CD4-positive, alpha-beta T cell (primary cell): ENCODE measurements around the gene NMB. TPM values are rescaled to one million over a fixed set of nuclear protein-coding genes. Genes with fewer than 3 reads are reported as not detected.

ENCODE experiments used
- ATAC-seq: fragments of 200-7000 bp; cut with Tn5 transposase; one replicate; pipeline ENCODE4 v1.10.0; 2022; ENCODE audit warnings: mild to moderate bottlenecking; ENCODE audit not compliant: poor library complexity
- CTCF ChIA-PET: fragments of 350-600 bp; sonication (Branson Sonifier 250); formaldehyde crosslinking; loops from one replicate; lab custom pipeline; 2021; ENCODE audit warnings: antibody characterized with exemption, inconsistent platforms; lab: Charles Lee
- POLR2A ChIA-PET: fragments of 350-600 bp; sonication (Branson Sonifier 250); formaldehyde crosslinking; loops from one replicate; lab custom pipeline; 2021; ENCODE audit warnings: antibody characterized with exemption, inconsistent platforms; lab: Charles Lee
- DNase-seq, 14 experiments: peaks; one replicate each; pipeline ENCODE4 v3.0.0-alpha.2; 2013 to 2020; ENCODE audit warnings: mixed read lengths in 2 of 14
- H3K27ac ChIP-seq, 2 donors: one replicate each; pipeline versions ENCODE4 v1.5.1 to v1.7.0; 2013; ENCODE audit warnings: low read length in 2 of 2, low read depth in 1 of 2, mild to moderate bottlenecking in 1 of 2
- H3K27me3 ChIP-seq, 2 experiments: 1 replicate in 1 of 2; 2 replicates in 1 of 2; pipeline versions ENCODE4 v1.6.1 to v1.7.0; 2013; ENCODE audit warnings: low read length in 2 of 2, control low read depth in 1 of 2, mild to moderate bottlenecking in 1 of 2, moderate library complexity in 1 of 2; ENCODE audit not compliant: insufficient read depth in 2 of 2, control insufficient read depth in 1 of 2
- H3K36me3 ChIP-seq: one replicate; pipeline ENCODE4 v1.6.1; 2013; ENCODE audit warnings: low read length, control low read depth; ENCODE audit not compliant: insufficient read depth
- H3K4me1 ChIP-seq: one replicate; pipeline ENCODE4 v1.6.1; 2013; ENCODE audit warnings: low read length, control low read depth; ENCODE audit not compliant: insufficient read depth
- H3K4me3 ChIP-seq: one replicate; pipeline ENCODE4 v1.5.1; 2013; ENCODE audit warnings: mild to moderate bottlenecking, low read length, moderate library complexity
- H3K9me3 ChIP-seq, 2 experiments: 1 replicate in 1 of 2; 2 replicates in 1 of 2; pipeline versions ENCODE4 v1.6.1 to v1.7.0; 2013; ENCODE audit warnings: low read length in 2 of 2, mild to moderate bottlenecking in 2 of 2, control low read depth in 1 of 2, moderate library complexity in 1 of 2; ENCODE audit not compliant: control insufficient read depth in 1 of 2, insufficient read depth in 1 of 2
- H3K27ac Mint-ChIP-seq: one replicate; pipeline ENCODE4 v1.8.0; 2020; ENCODE audit warnings: mixed read lengths
- H3K27me3 Mint-ChIP-seq: one replicate; pipeline ENCODE4 v1.8.0; 2021; ENCODE audit warnings: mixed read lengths
- H3K36me3 Mint-ChIP-seq: one replicate; pipeline ENCODE4 v1.8.0; 2021; ENCODE audit warnings: low read depth, mixed read lengths
- H3K4me1 Mint-ChIP-seq: one replicate; pipeline ENCODE4 v1.8.0; 2021; ENCODE audit warnings: low read depth, mixed read lengths
- H3K4me3 Mint-ChIP-seq: one replicate; pipeline ENCODE4 v1.8.0; 2020; ENCODE audit warnings: mild to moderate bottlenecking, mixed read lengths
- H3K9me3 Mint-ChIP-seq: one replicate; pipeline ENCODE4 v1.8.0; 2020; ENCODE audit warnings: mixed read lengths
- CTCF ChIP-seq: fragments of 200-600 bp; IDR thresholded peaks from one replicate; pipeline ENCODE4 v1.8.0; 2022; ENCODE audit warnings: antibody characterized with exemption, mild to moderate bottlenecking
- intact Hi-C, 2 experiments: fragments of 100-400 bp; cut with DNase I in 1 of 2; cut with micrococcal nuclease in 1 of 2; formaldehyde crosslinking; loops; one replicate each; pipeline versions ENCODE4 v1.15.1 to v1.9.0; 2023 to 2025; cut with DNase I, micrococcal nuclease
- total RNA-seq, 174 experiments: library from RNA in 2 of 174; stranded (reverse) in 2 of 174; gene quantifications; one replicate each; pipeline ENCODE4 v1.2.3 and lab custom pipeline; 2021 to 2026

The NMB gene
- total RNA-seq, 2 experiments from 2014 or later: 2.2 to 3.7 TPM

- no peak overlapping the region for H3K4me3 Mint-ChIP-seq
- H3K36me3 Mint-ChIP-seq: peaks cover 66% of the 10 kb centered on the region
Observed at GRCh38 chr15:84648539-84648938, 9.5 kb downstream of the NMB start.

GRCh38 chr15:84647726-84648125, 10.3 kb downstream of the NMB start:
- intact Hi-C loops: no loop called here
- Histone ChIP-seq H3K4me1 (peaks cover 11% of the 10 kb centered on the region), H3K27ac (no peak overlapping the region), H3K9me3 (no peaks in the 10 kb centered on the region), H3K36me3 (peaks cover 80% of the 10 kb centered on the region), H3K27me3 (no peaks in the 10 kb centered on the region), H3K4me3 (no peak overlapping the region)
- no peaks in the 10 kb centered on the region for H3K27me3 Mint-ChIP-seq
- no peak overlapping the region for H3K4me3 Mint-ChIP-seq
- DNase-seq (no peak), ATAC-seq (no peak)
- peak overlapping the region; percentile 1 for H3K27ac Mint-ChIP-seq
- ChIA-PET POLR2A (interaction anchor here (1.4 kb wide), 1 partner anchor 69 kb away, joined by 3 read pairs; no protein-coding TSS in a partner anchor), CTCF (no interaction called here)
- H3K9me3 Mint-ChIP-seq: no peaks in the 10 kb centered on the region
- TF ChIP-seq CTCF: no peak
- H3K4me1 Mint-ChIP-seq: peaks cover 15% of the 10 kb centered on the region
- H3K36me3 Mint-ChIP-seq: peaks cover 74% of the 10 kb centered on the region

More at GRCh38 chr15:84648539-84648938, 9.5 kb downstream of the NMB start:
- ATAC-seq (no peak), DNase-seq (no peak)
- peaks cover 19% of the 10 kb centered on the region for H3K4me1 ChIP-seq
- Mint-ChIP-seq H3K9me3 (no peaks in the 10 kb centered on the region), H3K27me3 (no peaks in the 10 kb centered on the region), H3K4me1 (peaks cover 18% of the 10 kb centered on the region), H3K27ac (peak overlapping the region; percentile 13)
- no peaks in the 10 kb centered on the region for H3K9me3 ChIP-seq
- CTCF ChIA-PET: interaction anchor here (0.6 to 1.5 kb wide), 2 partner anchors 10 to 13 kb away, joined by 3 to 6 read pairs; partner anchors contain the start of gene NMB
- peaks cover 72% of the 10 kb centered on the region for H3K36me3 ChIP-seq
- POLR2A ChIA-PET: interaction anchor here (1.3 to 1.4 kb wide), 3 partner anchors 10 to 68 kb away, joined by 3 read pairs; no protein-coding TSS in a partner anchor
- intact Hi-C loops: no loop called here
- TF ChIP-seq CTCF: no peak
- H3K27ac ChIP-seq: no peak overlapping the region
- H3K27me3 ChIP-seq: no peaks in the 10 kb centered on the region
- no peak overlapping the region for H3K4me3 ChIP-seq

- no peak for TF ChIP-seq CTCF
- no peaks in the 10 kb centered on the region for H3K27me3 ChIP-seq
- Mint-ChIP-seq H3K9me3 (no peaks in the 10 kb centered on the region), H3K27ac (no peak overlapping the region), H3K27me3 (no peaks in the 10 kb centered on the region), H3K4me1 (peaks cover 5% of the 10 kb centered on the region), H3K36me3 (peaks cover 73% of the 10 kb centered on the region), H3K4me3 (no peak overlapping the region)
- no peak for ATAC-seq
- no peak for DNase-seq
- peaks cover 83% of the 10 kb centered on the region for H3K36me3 ChIP-seq
- CTCF ChIA-PET: no interaction called here
- H3K4me3 ChIP-seq: no peak overlapping the region
- intact Hi-C loops: no loop called here
- peaks cover 5% of the 10 kb centered on the region for H3K4me1 ChIP-seq
- POLR2A ChIA-PET: interaction anchor here (2.2 kb wide), 1 partner anchor 8 kb away, joined by 8 read pairs; the partner anchor contains the start of gene WDR73
- no peaks in the 10 kb centered on the region for H3K9me3 ChIP-seq
- no peak overlapping the region for H3K27ac ChIP-seq
Observed at GRCh38 chr15:84645997-84646396, 12.0 kb downstream of the NMB start.
